GM08714 (cell line): ENCODE results near the gene PDE6B.

Source experiments
- H3K4me3 ChIP-seq: fragments of 200-500 bp; sonication (Bioruptor generic); 2 replicates; pipeline ENCODE4 v1.5.1; 2014; ENCODE audit warnings: mild to moderate bottlenecking, low read length, inconsistent platforms
- ZNF274 ChIP-seq: IDR thresholded peaks from 2 replicates; pipeline ENCODE4 v1.6.1; 2012; ENCODE audit warnings: mild to moderate bottlenecking, low read depth, low read length

Gene PDE6B

GRCh38 chr4:679104-679481 lies 53.7 kb downstream of the PDE6B start:
- TF ChIP-seq ZNF274, result no peak
- H3K4me3 ChIP-seq, result no peak overlapping the region

GRCh38 chr4:679629-680028 lies 54.3 kb downstream of the PDE6B start:
- no peak overlapping the region for H3K4me3 ChIP-seq
- no peak for TF ChIP-seq ZNF274

GRCh38 chr4:680091-680490 lies 54.7 kb downstream of the PDE6B start:
- TF ChIP-seq ZNF274, result no peak
- H3K4me3 ChIP-seq, result no peak overlapping the region

DNA sequence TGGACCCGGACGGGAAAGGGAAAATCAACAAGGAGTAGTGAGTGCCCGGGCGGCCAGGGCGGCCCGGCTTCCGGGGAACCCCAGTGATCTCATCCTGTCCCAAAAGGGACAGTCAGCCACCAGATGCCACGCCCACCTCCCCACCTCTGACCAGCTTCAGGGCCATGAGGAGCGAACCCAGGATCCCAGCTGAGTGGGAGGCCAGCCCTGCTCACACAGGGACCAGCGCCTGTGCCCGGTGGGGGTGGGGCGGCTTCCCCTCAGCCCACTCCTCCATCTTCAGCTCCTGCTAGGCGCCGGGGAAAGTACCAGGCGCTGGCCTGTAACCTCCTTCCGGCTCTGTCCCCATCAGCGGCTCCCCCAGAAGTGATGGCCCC lies 55.2 kb downstream of the PDE6B start:
- no peak for TF ChIP-seq ZNF274
- peak overlapping the region; percentile 43; the same call in 1 of the 2 replicates for H3K4me3 ChIP-seq

DNA sequence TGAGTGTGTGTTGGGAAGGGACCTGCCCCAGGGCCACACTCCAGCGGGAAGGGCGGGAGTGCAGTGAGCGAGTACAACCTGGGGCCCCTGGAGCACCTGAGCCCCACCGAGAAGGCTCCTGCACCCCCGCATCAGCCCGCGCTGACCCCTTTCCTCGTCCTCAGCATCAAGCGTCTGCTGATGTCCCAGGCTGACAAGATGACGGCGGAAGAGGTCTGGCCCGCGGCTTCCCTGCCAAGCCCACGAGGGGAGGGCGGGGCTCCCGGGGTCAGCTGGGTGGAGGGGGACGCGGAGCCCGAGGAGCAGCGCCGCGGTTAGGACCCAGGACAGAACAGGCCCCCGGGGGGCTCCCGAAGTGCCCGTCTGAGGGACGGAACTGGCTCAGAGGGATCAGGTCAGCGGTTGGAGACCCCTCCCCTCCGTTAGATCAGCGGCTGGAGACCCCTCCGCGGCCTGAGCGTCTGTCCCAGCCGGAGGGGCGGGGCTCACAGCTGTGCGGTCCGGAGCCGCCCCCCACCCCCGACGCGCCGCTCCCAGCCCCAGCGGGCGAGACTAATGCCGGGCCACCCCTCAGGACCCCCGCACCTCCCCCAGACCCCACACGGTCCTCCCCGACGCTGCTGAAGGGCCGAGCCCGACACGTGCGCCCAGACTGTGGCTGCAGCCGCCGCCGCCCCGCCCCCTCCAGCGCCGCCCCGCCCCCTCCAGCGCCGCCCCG lies 55.7 kb downstream of the PDE6B start:
- peak overlapping the region; percentile 43; the same call in 1 of the 2 replicates for H3K4me3 ChIP-seq
- TF ChIP-seq ZNF274, result no peak

- H3K4me3 ChIP-seq, result no peak overlapping the region
- TF ChIP-seq ZNF274, result no peak
Observed at GRCh38 chr4:681736-682451, 56.5 kb downstream of the PDE6B start.

DNA sequence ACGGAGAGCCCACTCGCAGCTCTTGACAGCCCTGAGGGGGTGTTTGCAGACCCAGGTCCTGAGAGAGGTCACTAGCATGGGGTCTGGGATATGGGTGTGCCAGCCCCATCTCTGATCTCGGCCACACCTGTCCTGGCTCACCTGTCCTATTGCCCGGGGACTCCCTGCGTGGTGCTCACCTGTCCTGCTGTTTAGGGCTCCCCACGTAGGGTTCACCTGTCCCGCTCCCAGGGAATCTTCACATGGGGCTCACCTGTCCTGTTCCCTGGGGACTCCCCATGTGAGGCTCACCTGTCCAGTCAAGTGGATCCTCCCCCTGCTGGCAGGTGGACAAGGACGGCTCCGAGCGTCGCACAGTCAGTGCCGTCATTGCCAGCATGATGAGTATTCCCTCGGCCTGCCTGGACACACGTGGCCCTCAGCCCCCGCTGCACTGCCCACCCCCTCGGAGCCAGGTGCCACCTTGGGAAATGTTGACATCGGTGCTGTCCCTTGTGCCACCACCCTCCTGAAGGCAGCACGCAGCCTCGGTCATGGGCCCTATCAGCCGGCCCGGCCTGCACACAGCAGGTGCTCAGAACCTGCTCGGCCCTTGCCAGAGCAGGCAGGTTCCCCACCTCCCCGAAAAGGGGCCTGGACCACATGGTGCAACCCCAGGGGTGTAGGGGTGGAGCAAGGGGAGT lies 57.3 kb downstream of the PDE6B start:
- no peak overlapping the region for H3K4me3 ChIP-seq
- no peak for TF ChIP-seq ZNF274

DNA sequence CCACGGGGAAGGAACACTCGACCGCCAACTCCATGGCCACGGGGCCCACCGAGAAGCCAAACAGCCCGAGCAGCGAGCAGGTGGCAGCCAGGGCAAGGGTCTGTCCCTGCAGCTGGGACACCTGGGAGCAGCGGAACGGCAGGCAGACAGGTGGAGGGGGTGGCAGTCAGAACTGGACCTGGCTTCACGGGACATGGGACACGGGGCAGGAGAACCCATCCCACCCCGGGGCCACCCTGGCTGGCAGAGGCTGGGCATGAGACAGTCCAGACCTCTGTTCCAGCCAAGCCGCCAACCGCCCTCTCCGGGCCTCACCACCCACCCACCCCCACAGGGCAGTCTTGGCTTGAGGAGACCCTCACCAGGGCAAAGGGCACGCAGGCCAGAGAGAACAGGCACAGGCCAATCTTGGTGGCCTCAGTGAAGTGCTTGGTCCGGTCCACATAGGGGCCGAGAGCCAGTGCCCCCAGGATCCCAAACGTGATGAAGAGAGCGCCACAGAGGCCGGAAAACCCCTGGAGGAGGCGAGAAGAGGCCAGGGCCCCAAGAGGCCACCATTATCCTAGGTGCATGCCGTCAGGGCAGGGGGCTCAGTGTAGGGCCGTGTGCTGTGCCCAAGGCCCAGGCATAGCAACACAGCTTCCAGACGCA lies 58.0 kb downstream of the PDE6B start:
- TF ChIP-seq ZNF274, result no peak
- no peak overlapping the region for H3K4me3 ChIP-seq

DNA sequence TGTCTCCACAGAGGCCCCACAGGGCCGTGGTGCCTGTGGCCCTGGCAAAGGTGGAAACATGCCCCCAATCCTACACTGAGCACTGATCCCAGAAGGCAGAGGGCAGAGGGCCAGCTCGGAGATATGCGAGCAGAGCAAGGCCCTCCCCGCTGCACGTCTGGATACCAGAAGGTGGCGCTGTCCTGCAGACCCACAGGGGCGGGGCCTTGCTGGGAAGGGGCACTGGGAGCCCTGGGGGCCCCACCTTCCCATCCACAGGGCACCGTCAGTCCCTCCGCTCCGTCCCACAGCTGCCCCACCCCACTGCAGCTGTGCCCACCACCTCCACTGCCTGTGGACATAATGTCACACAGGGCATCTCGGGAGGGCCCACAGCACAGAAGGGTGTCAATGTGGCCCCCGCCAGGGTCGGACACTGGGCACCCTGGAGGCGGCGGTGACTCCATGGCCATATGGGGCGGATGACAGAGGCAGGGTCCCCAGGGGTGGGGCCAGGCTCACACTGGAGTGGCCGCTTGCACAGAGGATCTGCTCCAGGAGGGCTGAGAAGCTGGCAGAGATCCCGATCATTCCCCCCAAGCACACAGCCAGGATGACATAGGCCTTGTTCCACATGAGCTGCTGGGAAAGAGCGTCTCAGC lies 58.7 kb downstream of the PDE6B start:
- H3K4me3 ChIP-seq, result no peak overlapping the region
- no peak for TF ChIP-seq ZNF274

- no peak for TF ChIP-seq ZNF274
- no peak overlapping the region for H3K4me3 ChIP-seq
Observed at GRCh38 chr4:684623-685327, 59.4 kb downstream of the PDE6B start.

DNA sequence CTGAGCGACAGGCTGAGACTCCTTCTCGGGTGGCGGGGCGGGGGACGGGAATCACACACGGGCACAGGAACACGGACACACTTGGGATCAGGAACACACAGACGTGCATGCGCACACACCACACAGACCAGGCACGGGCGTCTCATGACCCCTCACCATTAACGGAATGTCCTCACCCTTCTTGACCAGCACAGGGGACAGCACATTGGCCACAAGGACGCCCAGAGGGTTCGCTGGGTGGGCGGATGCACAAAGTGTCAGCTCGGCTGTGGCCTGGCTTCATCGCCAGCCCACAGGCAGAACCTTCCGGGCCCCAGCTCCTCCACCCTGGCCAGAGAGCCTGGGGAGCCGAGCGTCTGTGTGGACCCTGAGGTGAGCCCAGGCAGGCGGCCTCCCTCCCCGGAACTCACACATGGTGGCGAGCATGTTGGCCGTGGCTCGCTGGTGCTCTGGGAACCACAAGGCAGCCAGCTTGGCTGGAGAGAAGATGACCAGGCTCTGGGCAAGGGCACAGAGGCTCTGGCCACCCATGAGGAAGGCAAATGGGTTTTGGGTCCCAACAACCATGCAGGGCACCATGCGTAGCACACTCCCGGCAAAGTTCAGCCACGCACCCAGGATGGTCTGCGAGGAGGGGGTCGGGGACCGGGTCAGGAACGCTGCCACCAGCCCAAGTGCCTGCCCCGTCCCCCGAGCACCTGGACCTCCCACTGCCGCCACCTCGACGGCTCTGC lies 60.5 kb downstream of the PDE6B start:
- no peak for TF ChIP-seq ZNF274
- no peak overlapping the region for H3K4me3 ChIP-seq

DNA sequence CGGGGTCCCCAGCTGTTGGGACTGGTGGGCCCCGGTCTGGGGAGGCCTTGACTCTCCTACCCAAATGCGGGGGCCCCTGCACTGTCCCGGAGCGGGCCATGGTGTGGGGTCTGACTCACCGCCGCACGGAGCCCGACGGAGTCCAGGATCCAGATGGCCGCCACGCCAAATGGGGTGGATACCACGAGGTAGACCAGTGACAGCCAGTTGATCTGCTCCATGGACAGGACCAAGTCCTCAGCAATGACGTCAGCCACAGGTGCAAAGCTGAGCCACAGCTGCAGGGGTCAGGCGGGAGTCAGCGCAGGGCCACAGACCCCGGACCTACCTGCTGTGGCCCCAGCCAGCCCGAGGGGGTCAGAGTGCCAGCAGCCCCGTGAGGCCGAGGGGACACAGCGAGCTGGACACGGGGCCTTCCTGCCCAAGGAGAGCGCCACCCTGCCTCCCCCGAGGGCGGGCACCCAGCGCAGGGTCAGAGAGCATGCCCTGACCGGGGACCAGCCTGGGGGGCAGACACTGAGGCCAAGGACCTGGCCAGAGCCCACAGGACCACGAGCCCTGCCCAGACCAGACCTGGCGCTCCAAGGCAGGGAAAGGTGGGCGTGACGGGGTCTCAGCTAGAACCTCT lies 61.2 kb downstream of the PDE6B start:
- H3K4me3 ChIP-seq, result no peak overlapping the region
- no peak for TF ChIP-seq ZNF274
